GM12891 (cell line): ENCODE results near the gene GNRHR.

Experiments
- POLR2AphosphoS5 ChIP-seq: IDR thresholded peaks from 2 replicates; pipeline ENCODE4 v1.6.1; 2011; ENCODE audit warnings: low read depth, low read length, control low read depth
- TAF1 ChIP-seq: IDR thresholded peaks from 2 replicates; pipeline ENCODE4 v1.6.1; 2011; ENCODE audit warnings: low read depth, low read length, control low read depth

DNA sequence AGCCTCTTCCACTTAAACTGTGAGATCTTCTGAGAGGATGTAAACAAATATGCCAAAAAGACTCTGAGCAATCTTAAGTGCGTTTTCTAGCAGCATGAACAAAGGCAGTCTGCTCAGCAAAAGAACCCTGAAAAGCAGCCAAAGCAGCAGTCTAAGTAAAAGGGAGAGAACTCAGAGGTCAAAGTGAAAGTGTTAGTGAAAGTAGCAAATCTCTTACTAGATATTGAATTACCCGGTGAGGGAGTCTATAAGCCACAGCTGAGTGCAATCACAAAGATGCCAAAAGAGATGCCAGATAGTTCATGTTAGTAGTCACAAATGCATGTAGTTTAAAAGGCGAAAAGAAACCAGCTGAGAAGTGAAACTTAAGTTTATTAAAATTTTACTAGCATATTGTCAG, 7.9 kb upstream of the GNRHR start:
- TF ChIP-seq POLR2AphosphoS5, result no peak
- no peak for TF ChIP-seq TAF1
